ENCODE measurements around the gene ZNF48.

DNA sequence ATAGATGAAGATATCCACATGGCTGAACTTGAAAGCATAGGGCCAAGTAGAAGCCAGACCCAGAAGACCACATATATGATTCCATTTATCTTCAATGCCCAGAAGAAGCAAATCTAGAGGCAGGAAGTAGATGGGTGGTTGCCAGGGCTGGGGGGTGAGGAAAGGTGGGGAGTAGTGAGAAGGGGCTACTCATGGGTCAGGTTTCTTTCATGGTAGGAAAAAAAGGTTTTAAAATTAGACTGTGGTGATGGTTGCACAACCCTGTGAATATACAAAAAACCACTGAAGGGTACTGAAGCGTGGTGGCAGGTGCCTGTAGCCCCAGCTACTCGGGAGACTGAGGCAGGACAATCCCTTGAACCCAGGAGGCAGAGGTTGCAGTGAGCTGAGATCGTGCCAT, 45.5 kb upstream of the ZNF48 start:
- no peak for TF ChIP-seq POLR2A (IDR thresholded peaks at IDR 0.05)
- TF ChIP-seq, protein P1, sequence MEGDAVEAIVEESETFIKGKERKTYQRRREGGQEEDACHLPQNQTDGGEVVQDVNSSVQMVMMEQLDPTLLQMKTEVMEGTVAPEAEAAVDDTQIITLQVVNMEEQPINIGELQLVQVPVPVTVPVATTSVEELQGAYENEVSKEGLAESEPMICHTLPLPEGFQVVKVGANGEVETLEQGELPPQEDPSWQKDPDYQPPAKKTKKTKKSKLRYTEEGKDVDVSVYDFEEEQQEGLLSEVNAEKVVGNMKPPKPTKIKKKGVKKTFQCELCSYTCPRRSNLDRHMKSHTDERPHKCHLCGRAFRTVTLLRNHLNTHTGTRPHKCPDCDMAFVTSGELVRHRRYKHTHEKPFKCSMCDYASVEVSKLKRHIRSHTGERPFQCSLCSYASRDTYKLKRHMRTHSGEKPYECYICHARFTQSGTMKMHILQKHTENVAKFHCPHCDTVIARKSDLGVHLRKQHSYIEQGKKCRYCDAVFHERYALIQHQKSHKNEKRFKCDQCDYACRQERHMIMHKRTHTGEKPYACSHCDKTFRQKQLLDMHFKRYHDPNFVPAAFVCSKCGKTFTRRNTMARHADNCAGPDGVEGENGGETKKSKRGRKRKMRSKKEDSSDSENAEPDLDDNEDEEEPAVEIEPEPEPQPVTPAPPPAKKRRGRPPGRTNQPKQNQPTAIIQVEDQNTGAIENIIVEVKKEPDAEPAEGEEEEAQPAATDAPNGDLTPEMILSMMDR (IDR thresholded peaks at IDR 0.05) = no peak

Data from prostate gland (tissue), 2 donors.